Measurements from ENCODE around the gene GPR15.

DNA sequence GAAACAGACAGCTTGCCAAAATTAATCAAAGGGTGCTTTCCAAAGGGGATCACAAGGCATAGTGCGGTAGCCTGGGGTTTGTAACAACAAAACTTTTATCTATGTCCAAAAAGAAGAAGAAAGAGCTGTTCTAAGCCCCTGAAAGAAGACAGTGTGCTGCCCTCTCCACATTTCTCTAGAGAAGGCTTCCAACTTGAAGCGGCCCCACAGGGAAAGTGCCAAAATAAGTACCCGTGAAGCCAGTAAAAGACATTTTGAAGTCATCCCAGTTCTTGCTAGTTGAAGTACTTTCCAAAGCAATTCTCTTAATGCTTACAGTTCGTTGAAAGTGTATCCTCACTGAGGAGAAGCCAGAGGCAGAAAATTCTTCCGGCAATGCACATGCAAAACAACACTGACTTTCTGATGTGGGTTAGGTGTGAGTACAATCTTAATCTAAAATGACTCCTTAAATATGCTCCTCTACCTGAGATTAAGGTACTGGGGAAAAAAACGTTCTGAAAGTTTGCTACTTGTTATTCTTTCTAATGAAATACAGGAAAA lies 21.3 kb downstream of the GPR15 start:
- TF ChIP-seq, protein P1, sequence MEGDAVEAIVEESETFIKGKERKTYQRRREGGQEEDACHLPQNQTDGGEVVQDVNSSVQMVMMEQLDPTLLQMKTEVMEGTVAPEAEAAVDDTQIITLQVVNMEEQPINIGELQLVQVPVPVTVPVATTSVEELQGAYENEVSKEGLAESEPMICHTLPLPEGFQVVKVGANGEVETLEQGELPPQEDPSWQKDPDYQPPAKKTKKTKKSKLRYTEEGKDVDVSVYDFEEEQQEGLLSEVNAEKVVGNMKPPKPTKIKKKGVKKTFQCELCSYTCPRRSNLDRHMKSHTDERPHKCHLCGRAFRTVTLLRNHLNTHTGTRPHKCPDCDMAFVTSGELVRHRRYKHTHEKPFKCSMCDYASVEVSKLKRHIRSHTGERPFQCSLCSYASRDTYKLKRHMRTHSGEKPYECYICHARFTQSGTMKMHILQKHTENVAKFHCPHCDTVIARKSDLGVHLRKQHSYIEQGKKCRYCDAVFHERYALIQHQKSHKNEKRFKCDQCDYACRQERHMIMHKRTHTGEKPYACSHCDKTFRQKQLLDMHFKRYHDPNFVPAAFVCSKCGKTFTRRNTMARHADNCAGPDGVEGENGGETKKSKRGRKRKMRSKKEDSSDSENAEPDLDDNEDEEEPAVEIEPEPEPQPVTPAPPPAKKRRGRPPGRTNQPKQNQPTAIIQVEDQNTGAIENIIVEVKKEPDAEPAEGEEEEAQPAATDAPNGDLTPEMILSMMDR (IDR thresholded peaks at IDR 0.05): no peak
- no peak for TF ChIP-seq POLR2A (IDR thresholded peaks at IDR 0.05)

Data from testis (tissue), 2 donors.